HCT116 (cell line): ENCODE measurements around the gene ADAM15.

Source experiments
- CEBPB ChIP-seq: IDR thresholded peaks from 2 replicates; pipeline ENCODE4 v1.6.1; 2012; ENCODE audit warnings: low read depth
- EZH2 ChIP-seq: fragments of 200-600 bp; sonication (generic); IDR thresholded peaks from 2 replicates; pipeline ENCODE4 v1.6.1; 2017; ENCODE audit warnings: antibody characterized with exemption, mixed run types
- POLR2AphosphoS5 ChIP-seq: IDR thresholded peaks from 2 replicates; pipeline ENCODE4 v1.6.1; 2011; ENCODE audit warnings: mild to moderate bottlenecking, low read depth, low read length, moderate library complexity
- SIN3A ChIP-seq: IDR thresholded peaks from 2 replicates; pipeline ENCODE4 v1.6.1; 2012; ENCODE audit warnings: low read depth
- YY1 ChIP-seq: IDR thresholded peaks from 2 replicates; pipeline ENCODE4 v1.6.1; 2011; ENCODE audit warnings: low read length, low read depth, moderate library complexity, mild to moderate bottlenecking; ENCODE audit not compliant: insufficient replicate concordance; ENCODE audit errors: extremely low read depth
- TF ChIP-seq, protein P1 (sequence below), 3 experiments: fragments of 200-600 bp in 1 of 3; sonication (generic) in 1 of 3; IDR thresholded peaks in 2 of 3; conservative IDR thresholded peaks in 1 of 3; 2 replicates each; pipeline ENCODE4 v1.5.1; 2012 to 2017; ENCODE audit warnings: low read depth in 2 of 3, low read length in 2 of 3, antibody characterized with exemption in 1 of 3, borderline replicate concordance in 1 of 3, control low read depth in 1 of 3, mild to moderate bottlenecking in 1 of 3, mixed read lengths in 1 of 3, mixed run types in 1 of 3, moderate library complexity in 1 of 3; ENCODE audit not compliant: insufficient read depth in 1 of 3

DNA sequence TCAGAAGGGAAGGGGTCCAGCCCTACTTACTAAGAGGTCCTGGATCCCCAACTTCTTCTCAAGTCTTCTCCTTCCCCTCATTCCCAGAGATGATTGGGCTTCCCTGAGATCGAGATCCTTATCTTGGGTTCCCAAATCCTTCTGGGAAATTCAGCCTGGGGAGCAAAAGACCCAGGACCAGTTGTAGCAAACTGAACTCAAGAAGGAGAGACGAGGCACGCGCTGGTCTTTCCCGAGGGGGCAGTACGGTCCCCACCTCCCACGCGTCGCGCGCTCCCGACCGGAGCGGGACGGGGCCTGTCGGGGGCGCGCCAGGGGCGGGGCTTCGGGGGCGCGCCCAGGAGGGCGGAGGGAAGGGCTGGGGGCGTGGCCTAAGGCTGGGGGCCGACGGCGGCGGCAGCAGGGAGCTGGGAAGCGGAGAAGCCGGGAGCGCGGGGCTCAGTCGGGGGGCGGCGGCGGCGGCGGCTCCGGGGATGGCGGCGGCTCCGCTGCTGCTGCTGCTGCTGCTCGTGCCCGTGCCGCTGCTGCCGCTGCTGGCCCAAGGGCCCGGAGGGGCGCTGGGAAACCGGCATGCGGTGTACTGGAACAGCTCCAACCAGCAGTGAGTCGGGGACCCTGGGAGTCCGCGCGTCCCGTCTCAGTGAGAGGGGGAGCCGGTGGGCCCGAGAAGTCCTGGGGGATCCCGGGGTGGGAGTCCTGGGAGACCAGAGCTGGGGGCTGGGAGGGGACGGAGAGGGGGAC is 27.5 kb downstream of the ADAM15 start, which contains the start of gene EFNA3:
- TF ChIP-seq, protein P1, sequence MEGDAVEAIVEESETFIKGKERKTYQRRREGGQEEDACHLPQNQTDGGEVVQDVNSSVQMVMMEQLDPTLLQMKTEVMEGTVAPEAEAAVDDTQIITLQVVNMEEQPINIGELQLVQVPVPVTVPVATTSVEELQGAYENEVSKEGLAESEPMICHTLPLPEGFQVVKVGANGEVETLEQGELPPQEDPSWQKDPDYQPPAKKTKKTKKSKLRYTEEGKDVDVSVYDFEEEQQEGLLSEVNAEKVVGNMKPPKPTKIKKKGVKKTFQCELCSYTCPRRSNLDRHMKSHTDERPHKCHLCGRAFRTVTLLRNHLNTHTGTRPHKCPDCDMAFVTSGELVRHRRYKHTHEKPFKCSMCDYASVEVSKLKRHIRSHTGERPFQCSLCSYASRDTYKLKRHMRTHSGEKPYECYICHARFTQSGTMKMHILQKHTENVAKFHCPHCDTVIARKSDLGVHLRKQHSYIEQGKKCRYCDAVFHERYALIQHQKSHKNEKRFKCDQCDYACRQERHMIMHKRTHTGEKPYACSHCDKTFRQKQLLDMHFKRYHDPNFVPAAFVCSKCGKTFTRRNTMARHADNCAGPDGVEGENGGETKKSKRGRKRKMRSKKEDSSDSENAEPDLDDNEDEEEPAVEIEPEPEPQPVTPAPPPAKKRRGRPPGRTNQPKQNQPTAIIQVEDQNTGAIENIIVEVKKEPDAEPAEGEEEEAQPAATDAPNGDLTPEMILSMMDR (IDR thresholded peaks at IDR 0.05 in 2 of 3, conservative IDR thresholded peaks at IDR 0.05 in 1 of 3; ENCODE audit: borderline replicate concordance in 1 of 3, insufficient read depth in 1 of 3, low read depth in 2 of 3, low read length in 2 of 3): no peak
- no peak for TF ChIP-seq YY1
- no peak for TF ChIP-seq SIN3A
- TF ChIP-seq CEBPB: no peak
- TF ChIP-seq EZH2: no peak
- peak; percentile 73 for TF ChIP-seq POLR2AphosphoS5
